ENCODE measurements around the gene PTMS. TPM values are rescaled to one million over a fixed set of nuclear protein-coding genes. Genes with fewer than 3 reads are reported as not detected.

The PTMS gene, protein sequence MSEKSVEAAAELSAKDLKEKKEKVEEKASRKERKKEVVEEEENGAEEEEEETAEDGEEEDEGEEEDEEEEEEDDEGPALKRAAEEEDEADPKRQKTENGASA
- 113 and 199 TPM in 2 replicates for total RNA-seq

DNA sequence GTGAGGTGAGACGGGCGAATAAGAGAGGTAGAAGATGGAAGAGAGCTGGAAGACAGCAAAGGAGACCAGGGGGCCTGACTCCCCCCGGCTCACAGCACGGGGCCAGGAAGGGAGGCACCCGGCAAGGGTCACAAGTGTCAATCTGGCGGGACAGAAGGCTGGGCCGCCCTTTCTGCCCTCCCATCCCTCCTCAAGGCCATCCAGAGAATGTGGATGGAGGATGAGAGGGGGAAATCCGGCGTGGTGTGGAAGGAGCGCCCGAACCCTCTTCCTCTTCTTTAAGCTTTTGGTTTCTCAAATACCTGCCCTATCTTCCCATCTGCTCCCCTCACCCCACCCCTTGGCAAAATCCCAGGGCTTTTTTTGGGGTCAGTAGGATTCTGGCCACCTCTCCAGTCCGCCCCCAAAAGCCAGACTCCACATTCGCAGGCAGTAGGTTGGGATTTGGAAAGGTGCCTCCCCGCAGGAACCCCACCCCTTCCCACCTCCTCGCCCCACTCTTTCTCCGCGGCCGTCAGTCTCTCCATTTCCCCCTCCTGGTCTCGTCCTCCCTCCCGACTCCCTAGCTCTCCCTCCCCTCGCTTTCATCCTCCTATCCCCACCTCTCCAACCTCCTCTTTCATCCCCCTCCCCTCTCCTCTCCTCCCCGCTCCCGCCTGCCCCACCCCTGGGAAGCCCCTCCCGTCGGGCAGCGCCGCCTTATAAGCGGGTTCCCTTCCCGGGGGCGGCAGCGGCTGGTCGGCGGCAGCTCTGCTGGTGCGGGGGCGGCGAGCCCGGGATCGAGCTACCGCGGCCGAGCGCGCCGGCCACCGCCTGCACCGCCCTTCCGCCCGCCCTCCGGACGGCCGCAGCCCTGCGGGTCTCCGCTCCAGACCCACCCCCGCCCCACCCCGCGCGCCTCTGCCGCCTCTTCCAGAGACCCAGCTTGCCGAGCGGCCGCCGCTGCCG, at the start of gene PTMS:
Gene PTMS, plus strand, starts transcription at position 730 of the 948 bp plus-strand sequence. CDS start 343 bp downstream, outside the sequence.

DNA sequence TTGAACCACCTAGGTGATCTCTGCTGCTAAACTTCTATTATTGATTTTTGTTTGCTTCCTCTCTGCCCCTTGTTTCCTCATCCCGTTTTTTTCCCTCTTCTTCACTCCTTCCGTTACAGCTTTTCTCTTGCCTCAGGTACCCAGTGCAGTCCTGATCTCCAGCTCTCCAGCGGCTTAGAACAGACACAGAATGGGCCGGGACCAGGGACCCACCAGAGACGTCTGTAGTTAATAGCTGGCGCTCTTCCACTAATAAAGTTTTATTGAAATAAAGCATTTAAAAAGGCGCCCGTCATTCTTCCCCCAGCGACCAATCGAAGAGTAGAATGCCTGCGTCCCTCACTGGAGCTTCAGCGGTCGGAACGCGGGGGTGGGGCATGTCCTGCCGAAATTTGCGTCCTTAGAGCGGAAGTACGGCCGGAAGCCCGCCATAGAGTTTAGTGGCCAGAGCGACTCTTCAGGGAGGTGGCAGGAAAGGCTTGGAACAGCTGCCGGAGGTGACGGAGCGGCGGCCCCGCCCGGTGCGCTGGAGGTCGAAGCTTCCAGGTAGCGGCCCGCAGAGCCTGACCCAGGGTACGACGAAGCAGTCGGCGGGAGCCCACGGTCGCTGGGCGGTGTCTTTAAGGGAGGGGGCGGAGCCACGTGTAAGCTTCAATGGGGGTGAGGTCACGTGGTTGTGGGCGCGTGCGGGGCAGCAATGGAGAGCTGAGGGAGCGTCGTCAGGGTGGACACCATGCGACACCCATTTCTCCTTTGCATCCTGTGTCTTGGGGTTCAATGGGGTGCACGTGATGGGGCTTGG, 42.4 kb upstream of the PTMS start, which contains the start of gene COPS7A:
Gene COPS7A, plus strand, starts transcription at position 440 of the 802 bp plus-strand sequence. CDS start 611 bp downstream, outside the sequence.

DNA sequence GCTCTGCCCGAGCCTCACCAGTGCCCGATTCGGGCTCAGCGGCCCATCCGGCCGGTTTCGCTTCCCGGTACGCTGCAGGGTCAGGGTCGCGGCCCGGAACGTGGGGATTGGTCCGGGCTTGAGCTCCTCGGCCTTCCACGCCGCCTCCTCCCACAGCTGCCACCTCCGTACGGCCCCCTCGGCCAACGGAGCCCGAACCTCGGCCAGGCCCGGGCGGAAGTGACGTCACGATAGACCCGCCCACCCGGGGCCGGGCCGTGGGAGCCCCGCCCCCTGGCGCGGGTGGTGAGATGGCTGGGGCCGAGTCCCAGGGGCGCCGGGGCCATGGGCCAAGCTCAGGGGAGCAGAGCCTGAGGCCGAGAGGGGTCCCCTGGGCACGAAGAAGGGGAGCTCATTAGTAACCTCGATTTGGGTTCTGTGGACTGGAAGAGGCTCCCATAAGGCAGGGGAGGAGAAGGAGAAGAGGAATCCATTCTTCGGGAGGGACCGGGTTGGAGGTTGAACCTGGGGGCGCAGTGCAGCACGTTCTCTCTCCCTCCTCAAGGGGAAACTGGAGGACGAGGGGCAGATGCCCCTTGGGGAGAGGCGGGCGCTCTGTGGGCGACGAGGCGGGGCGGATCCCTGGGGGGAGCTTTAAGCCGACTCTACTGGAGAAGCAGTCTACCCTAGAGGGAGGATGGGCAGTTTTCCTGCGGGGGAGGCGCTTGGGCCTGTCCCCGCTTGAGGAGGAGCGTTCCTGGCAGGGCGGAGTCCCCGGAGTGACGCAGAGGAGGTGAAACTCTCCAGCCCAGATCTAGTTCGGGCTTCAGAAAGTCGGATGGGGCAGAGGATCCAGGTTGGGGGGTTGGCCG, 13.0 kb upstream of the PTMS start, which contains the start of gene MLF2:
Gene MLF2, minus strand, starts transcription at position 221 of the 851 bp plus-strand sequence. CDS start 807 bp downstream, outside the sequence.

DNA sequence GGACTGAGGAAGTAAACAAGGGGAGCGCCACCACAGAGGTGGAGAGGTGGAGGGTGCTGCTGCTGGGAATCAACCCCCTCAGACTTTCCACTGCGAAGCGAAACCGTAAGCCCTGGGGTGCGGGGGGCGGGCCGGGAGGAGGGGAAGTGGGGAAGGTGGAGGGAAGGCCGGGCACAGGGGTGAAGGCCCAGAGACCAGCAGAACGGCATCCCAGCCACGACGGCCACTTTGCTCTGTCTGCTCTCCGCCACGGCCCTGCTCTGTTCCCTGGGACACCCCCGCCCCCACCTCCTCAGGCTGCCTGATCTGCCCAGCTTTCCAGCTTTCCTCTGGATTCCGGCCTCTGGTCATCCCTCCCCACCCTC, 6.2 kb downstream of the PTMS start, which contains the start of gene LAG3:
Gene LAG3, plus strand, starts transcription at position 190 of the 365 bp plus-strand sequence. CDS start 333 bp downstream, outside the sequence.

DNA sequence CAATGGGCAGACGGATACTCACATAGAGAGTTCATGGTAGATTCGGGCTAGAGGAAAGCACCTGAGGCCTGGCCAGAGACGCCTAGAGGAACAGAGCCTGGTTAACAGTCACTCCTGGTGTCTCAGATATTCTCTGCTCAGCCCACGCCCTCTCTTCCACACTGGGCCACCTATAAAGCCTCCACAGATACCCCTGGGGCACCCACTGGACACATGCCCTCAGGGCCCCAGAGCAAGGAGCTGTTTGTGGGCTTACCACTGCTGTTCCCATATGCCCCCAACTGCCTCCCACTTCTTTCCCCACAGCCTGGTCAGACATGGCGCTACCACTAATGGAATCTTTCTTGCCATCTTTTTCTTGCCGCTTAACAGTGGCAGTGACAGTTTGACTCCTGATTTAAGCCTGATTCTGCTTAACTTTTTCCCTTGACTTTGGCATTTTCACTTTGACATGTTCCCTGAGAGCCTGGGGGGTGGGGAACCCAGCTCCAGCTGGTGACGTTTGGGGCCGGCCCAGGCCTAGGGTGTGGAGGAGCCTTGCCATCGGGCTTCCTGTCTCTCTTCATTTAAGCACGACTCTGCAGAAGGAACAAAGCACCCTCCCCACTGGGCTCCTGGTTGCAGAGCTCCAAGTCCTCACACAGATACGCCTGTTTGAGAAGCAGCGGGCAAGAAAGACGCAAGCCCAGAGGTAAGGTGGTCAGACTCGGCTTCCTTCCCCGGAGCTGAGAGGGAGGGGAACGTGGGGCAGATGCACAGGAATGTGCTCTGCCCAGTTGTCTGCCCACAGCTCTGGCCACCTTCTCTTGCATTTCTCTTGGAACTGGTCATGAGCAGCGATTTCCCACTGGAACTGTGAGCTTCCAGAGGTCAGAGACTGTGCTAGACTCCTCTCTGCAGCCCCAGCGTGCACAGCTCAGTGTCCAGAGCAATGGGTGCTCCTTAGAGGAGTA, 23.1 kb downstream of the PTMS start, which contains the start of gene CD4:
Gene CD4, plus strand, starts transcription at position 557 of the 953 bp plus-strand sequence. CDS start 10,611 bp downstream, outside the sequence.

Other genes with a start within 250 kb of the PTMS start
- gene GAPDH, start 231.8 kb upstream of the PTMS start, total RNA-seq: 8,063 and 8,320 TPM in 2 replicates
- gene IFFO1, start 210.3 kb upstream of the PTMS start, total RNA-seq: 10.5 and 18.9 TPM in 2 replicates
- gene NOP2, start 198.1 kb upstream of the PTMS start, total RNA-seq: 19.0 and 41.5 TPM in 2 replicates
- gene CHD4, start 159.0 kb upstream of the PTMS start, total RNA-seq: 239 and 306 TPM in 2 replicates
- gene LPAR5, start 130.4 kb upstream of the PTMS start, total RNA-seq: not detected in 2 replicates
- gene ACRBP, start 118.9 kb upstream of the PTMS start, total RNA-seq: under 0.01 and 0.14 TPM in 2 replicates
- 23.2 and 64.3 TPM in 2 replicates for gene ING4, start 103.2 kb upstream of the PTMS start, total RNA-seq
- 30.6 and 31.5 TPM in 2 replicates for gene ZNF384, start 77.0 kb upstream of the PTMS start, total RNA-seq
- not detected in 2 replicates for gene PIANP, start 65.5 kb upstream of the PTMS start, total RNA-seq
- gene COPS7A, start 42.3 kb upstream of the PTMS start, total RNA-seq: 82.7 and 104 TPM in 2 replicates
- gene MLF2, start 13.2 kb upstream of the PTMS start, total RNA-seq: 144 and 234 TPM in 2 replicates
- gene LAG3, start 6.2 kb downstream of the PTMS start, total RNA-seq: 0.22 and 0.29 TPM in 2 replicates
- 0.57 and 1.1 TPM in 2 replicates for gene CD4, start 23.2 kb downstream of the PTMS start, total RNA-seq
- 1.1 TPM in 2 replicates for gene GPR162, start 55.5 kb downstream of the PTMS start, total RNA-seq
- gene P3H3, start 62.0 kb downstream of the PTMS start, total RNA-seq: 83.3 and 146 TPM in 2 replicates
- gene GNB3, start 74.6 kb downstream of the PTMS start, total RNA-seq: 2.0 and 6.2 TPM in 2 replicates
- 0.66 and 43.2 TPM in 2 replicates for gene CDCA3, start 84.9 kb downstream of the PTMS start, total RNA-seq
- gene USP5, start 85.8 kb downstream of the PTMS start, total RNA-seq: 64.3 and 117 TPM in 2 replicates
- 386 and 739 TPM in 2 replicates for gene TPI1, start 101.2 kb downstream of the PTMS start, total RNA-seq
- 8.2 and 8.5 TPM in 2 replicates for gene SPSB2, start 106.9 kb downstream of the PTMS start, total RNA-seq
- gene LRRC23, start 138.5 kb downstream of the PTMS start, total RNA-seq: 3.4 and 14.0 TPM in 2 replicates
- gene ENO2, start 148.2 kb downstream of the PTMS start, total RNA-seq: 8.2 and 9.4 TPM in 2 replicates
- gene ATN1, start 161.6 kb downstream of the PTMS start, total RNA-seq: 15.6 and 17.9 TPM in 2 replicates
- not detected in 2 replicates for gene RNU7-1, start 177.5 kb downstream of the PTMS start, total RNA-seq
- gene C12orf57, start 177.7 kb downstream of the PTMS start, total RNA-seq: 69.3 and 175 TPM in 2 replicates
- 0.22 TPM in 1 of 2 replicates, not detected in the other for gene PTPN6, start 185.0 kb downstream of the PTMS start, total RNA-seq
- gene PHB2, start 204.3 kb downstream of the PTMS start, total RNA-seq: 186 and 248 TPM in 2 replicates
- 38.5 and 41.5 TPM in 2 replicates for gene EMG1, start 204.6 kb downstream of the PTMS start, total RNA-seq

Data from placental pericyte (primary cell).